Left forelimb (tissue), 1 donor: ENCODE measurements around the gene MBD4.
A peak's percentile ranks its signal among the peaks of the same experiment; 100 is the strongest.
"Not testable (repeated sequence)": the region's sequence is repeated elsewhere in the genome, so short reads cannot be mapped to it uniquely, and the experiment has no call there.

Experiments used
- DNase-seq: peaks from one replicate; pipeline ENCODE4 v3.0.0-alpha.2; 2018; ENCODE audit warnings: low spot score

Gene MBD4

GRCh38 chr3:129409541-129409940 lies 30.2 kb downstream of the MBD4 start:
- no peak for DNase-seq

DNA sequence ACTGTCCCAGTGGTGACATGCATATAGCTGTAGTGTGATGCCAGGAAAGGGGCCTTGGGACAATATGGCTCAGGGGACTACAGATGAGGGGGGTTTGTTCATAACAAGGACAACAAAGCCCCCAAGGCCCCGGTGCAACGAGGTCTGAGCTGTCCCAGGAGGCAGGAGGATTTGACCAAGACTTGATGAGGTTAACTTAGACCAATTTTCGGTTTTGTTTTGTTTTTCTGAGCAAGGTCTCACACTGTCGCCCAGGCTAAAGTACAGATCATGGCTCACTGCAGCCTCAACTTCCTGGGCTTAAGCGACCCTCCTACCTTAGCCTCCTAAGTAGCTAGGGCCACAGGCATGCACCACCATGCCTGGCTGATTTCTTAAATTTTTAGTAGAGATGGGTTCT lies 35.1 kb downstream of the MBD4 start:
- DNase-seq = no peak

GRCh38 chr3:129404130-129404529 lies 35.6 kb downstream of the MBD4 start:
- DNase-seq = no peak

- no peak for DNase-seq
These were observed 36.3 kb downstream of the MBD4 start for GRCh38 chr3:129403450-129403849.

DNA sequence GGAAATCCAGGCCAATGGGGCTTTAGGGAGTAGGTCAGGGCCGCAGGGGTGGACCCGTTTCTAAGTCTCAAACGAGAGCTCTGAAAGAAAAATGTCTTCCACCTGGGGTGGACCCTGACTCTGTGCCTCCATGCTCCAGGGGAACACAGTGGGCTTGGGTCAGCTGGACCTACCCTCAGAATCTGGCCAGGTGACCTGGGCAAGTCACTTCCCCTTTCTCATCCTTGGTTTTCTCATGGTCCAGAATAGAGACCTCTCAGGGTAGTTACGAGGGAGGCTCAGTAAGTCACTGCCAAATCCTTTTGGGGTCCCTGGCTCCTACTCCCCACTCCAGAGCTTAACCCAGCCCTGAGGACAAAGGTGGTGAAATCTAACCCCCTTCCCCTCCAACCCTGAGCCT lies 37.1 kb downstream of the MBD4 start:
- no peak for DNase-seq

DNA sequence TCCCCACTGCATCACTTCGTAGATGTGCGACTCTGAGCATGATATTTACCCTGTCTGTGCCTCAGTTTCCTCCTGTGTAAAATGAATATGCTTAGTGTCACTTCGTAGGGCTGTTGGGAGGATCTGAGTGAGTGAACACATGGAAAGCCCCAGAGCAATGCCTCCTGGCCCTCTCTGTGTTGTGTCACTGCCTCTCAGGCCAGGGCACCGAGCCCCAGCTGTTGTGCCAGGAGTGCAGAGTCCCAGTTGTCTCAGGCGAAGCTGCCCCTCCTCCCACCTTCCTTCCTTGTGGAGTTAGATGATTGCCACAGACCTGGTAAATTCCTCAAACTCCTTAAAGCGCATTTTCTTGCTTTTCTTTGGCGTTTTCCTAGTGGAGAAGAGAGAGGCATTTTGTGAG lies 37.5 kb downstream of the MBD4 start:
- DNase-seq = no peak

GRCh38 chr3:129399895-129400357 lies 39.8 kb downstream of the MBD4 start:
- no peak for DNase-seq

DNA sequence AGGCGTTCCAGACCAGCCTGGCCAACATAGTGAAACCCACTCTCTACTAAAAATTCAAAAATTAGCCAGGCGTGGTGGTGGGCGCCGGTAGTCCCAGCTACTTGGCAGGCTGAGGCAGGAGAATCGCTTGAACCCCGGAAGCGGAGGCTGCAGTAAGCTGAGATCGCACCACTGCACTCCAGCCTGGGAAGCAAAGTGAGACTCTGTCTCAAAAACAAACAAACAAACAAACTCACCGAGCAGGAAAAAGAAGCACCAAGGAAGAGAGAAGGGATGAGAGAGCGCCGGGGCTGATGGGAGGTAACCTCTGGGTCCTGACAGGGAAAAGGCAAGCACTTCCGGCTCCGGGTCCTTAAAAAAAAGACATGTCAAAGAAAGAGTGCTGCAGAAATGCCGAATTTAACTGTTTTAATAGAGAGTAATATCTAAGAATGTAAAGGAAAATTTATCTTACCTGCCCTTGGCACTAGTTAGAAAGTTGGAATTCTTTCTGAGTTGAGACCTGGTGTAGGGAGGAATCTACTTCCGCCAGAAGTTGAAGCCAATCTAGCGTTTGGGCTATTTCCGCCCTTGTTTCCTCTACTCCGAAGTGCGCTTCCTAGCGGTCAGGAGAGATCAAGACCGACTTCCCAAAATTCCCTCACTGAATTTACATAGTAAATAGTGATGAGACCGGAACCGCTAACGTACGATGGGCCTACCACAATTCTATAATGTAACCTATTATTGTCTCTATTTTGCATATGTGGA lies 40.4 kb downstream of the MBD4 start:
- peak; percentile 79 for DNase-seq

- no peak for DNase-seq
These were observed 41.0 kb downstream of the MBD4 start for GRCh38 chr3:129398803-129399144.

GRCh38 chr3:129393760-129394564 lies 45.8 kb downstream of the MBD4 start:
- DNase-seq = not testable (repeated sequence)

GRCh38 chr3:129393271-129393670 lies 46.5 kb downstream of the MBD4 start:
- DNase-seq = no peak

GRCh38 chr3:129392106-129392887 lies 47.5 kb downstream of the MBD4 start:
- not testable (repeated sequence) for DNase-seq

DNA sequence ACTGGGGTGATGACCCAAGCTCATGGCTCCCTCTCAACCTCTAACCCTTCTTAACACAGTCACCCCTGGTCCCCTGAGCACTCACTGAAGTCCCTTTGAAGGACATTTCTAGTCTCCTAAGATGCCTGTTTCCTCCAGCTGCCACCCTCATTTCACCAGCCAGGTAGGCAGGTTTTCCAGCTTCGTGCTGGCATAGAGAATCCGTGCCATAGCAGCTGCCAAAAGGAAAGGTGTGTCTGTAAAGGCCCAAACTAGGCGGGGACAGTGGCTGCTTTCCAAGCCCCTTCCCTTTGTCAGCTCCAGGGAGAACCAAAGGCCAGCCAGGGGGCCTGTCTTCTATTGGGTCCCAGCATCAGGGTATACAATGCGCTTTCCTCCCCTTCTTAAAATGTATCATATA lies 48.2 kb downstream of the MBD4 start:
- DNase-seq = not testable (repeated sequence)

GRCh38 chr3:129389572-129389937 lies 50.2 kb downstream of the MBD4 start:
- no peak for DNase-seq

DNA sequence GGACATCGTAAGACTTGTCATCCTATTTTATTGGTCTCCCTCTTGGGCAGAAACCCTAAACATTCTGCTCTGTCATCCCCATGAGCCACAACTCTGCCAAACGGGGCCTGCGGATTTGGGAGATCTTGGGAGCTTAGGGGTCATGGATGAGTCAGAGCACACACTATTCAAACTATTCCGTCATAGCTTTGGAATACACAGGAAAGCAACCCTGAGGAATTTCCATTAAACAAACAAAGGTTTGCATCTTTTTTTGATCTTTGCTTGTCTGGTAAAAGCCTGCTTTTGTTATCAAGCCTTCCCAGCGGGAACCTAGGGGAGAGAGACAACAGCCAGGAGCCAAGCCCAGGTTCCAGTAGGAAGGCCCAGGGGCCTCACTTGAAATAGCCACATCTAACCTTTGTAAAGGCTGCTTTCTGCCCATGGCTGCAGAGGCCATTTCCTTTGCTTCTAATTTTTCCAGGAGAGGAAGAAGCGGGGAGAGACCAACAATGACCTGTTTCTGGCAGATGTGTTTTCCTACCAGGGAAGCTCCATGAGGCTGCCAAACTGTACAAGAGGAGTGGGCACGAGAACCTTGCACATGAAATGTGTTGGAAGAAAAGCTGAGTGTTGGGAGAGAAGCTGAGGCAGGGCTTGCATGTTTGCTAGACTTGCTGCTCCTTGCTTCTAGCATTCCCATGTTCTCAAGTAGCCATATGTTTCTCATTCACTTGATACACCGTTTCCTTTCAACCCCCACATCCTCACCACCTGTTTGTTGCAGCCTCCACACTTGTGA lies 50.8 kb downstream of the MBD4 start:
- DNase-seq = not testable (repeated sequence)

DNA sequence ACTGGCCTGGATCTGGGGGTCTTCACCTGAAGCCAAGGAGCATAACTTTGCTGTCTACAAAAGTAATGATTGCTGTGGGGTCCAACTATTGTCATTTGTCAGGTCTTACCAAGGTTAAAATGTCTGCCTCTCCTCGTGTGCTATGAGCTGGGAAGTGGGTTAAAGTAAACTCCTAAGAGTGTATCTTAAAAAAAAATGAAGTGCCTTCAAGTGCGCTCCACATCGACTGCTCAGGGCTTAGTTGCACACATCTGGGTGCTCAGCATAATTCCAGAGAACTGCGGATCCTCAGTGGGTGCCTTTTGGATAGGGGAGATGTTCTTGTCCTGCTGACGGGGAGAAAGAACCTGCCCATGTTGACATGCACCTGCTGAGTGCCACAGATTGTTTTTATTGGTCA lies 52.3 kb downstream of the MBD4 start:
- DNase-seq = no peak

GRCh38 chr3:129386984-129387383 lies 52.8 kb downstream of the MBD4 start:
- no peak for DNase-seq

DNA sequence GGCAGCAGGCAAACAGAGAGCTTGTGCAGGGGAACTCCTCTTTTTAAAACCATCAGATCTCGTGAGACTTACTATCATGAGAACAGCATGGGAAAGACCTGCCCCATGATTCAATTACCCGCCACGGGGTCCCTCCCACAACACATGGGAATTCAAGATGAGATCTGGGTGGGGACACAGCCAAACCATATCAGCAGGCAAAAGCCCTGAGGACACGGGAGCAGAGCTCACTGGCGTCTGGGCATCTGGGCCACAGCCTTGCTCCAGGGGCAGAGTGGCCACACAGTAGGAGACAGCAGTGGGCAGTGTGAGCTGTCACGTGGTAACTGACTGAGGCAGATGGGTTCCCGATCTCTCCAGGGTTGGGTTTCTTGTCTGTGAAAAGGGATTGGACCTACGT lies 54.2 kb downstream of the MBD4 start:
- not testable (repeated sequence) for DNase-seq

DNA sequence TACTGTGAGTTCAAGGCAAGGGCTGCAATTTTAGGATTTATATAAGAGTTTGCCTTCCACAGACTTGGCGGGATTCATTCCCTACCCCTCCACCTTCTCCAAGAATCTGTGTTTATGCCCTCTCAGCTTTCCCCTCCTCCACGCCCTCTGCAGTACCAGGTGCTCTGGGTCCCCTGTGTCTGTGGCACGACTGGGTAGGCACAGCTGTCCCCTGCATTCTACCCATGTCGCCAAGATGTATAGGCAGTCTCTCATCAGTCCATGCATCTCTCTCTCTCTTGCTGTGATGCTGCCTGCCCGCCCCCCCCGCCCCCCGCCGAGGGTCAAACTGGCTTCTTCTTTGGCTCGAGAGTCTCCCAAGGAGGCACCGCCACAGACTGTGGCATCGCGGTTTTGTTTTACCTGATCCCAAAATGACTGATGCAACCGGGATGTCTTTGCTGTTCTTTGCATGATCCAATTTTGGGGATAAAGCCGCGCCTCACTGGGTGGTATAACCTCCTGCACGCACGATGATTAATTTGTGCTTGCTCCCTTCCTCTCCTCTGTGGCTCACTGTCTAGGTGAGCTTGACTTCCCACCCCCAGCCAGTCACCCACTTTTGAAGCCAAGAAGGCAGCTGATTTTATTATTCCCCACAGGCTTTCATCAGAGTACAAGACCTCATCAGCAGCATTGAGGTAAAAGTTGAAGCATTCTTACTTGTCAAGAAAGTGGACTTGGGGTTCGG lies 55.0 kb downstream of the MBD4 start:
- DNase-seq = no peak

- DNase-seq = not testable (repeated sequence)
These were observed 55.6 kb downstream of the MBD4 start for GRCh38 chr3:129384103-129384502.

DNA sequence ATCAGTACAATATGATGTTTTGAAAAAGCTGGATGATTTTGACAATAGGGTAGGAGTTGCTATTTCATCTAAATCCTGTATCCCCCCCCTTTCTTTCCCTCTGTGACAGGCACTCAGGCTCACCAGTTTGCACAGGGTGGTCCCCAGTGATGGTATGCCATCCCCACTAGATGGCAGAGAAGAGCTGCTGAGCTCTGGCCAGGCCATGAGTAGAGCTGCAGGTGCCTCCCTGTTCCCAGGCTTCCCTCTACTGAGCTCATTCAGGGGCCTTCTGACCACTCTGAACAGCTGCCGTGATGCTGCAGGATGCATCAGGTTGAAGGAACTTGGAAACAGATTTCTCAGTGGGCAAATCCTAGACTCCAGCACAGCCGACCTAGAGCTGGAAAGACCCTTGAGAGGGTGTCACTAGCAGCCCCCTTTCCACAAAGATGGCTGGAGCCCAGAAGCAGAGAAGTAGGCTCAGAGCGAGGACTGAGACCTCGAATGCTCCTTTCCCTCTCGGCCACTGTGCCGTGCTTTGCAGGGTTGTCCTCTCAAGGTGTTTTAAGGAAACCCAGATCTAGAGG lies 56.4 kb downstream of the MBD4 start:
- DNase-seq = peak; percentile 69
